Activated T-cell treated with anti-CD3 and anti-CD28 coated beads, Interleukin-2, amount 50 U/mL, for 1 hour (primary cell): ENCODE results near the gene TMEM151B.

ENCODE experiments used
- DNase-seq: peaks from one replicate; pipeline ENCODE4 v3.0.0-alpha.2; 2020

TMEM151B gene

DNA sequence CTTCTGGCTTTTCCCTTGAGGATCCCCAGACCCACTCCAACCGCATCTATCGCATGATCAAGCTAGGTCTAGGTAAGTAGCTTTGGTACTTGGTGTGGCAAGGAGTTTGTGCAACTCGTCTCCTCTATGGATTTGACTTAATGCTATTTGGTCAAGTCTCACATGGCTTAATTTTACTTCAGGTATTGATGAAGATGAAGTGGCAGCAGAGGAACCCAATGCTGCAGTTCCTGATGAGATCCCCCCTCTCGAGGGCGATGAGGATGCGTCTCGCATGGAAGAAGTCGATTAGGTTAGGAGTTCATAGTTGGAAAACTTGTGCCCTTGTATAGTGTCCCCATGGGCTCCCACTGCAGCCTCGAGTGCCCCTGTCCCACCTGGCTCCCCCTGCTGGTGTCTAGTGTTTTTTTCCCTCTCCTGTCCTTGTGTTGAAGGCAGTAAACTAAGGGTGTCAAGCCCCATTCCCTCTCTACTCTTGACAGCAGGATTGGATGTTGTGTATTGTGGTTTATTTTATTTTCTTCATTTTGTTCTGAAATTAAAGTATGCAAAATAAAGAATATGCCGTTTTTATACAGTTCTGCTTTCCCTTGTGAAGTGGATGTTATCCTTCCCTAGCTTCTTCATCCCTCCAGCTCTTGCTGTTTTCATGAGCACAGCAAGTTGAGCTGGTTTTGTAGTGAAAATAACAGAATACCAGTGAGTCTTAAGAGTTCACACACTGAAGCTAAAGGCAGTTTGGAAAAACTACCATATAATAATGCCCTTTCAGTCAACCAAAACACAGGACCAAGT lies 16.7 kb upstream of the TMEM151B start:
- peak; percentile 54 for DNase-seq

DNA sequence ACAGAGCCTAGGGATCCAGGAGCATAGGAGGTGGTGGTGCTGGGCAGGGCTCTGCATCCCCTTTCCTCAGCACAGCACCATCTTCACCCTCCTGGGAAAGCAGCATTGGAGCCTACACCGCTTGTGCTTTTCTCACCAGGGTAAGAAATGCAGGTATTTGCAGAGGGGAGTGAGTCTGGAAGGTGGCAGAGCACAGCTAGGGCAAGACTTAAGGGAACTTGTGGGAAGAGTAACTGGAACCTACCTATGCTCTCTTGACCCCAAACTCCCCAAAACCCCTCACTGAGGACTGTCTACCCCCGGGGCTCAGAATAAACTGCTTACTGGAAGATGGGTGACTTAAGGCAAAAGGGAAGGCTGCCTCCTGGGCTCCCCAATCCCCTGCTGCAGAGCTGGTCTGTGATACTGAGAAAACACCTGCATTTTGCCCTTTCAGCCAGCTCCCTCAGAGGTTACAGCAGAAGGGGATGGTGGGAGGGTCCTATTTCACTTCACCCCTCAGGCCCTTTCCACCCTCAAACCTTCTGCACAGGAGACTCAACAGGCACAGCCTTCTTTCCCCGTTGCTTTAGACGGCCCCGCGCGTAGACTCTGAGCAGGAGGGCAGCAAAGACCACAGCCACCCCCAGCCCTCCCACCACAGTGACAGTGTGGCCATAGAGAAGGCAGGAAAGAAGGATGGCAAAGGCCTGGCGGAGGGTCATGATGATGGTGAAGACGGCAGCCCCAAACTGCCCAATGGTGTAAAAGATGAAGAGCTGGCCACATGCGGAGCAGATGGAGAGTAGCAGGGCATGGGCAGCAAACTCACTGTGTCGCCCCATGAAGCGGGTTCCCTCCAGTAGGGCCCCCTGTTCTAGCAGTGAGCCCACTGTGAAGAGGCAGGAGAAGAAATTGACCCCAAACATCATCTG lies 15.8 kb upstream of the TMEM151B start:
- DNase-seq, result no peak

GRCh38 chr6:44255105-44255808 lies 15.0 kb upstream of the TMEM151B start:
- no peak for DNase-seq

GRCh38 chr6:44255871-44256774 lies 14.1 kb upstream of the TMEM151B start:
- no peak for DNase-seq

- no peak for DNase-seq
Observed at GRCh38 chr6:44256775-44257024, 13.6 kb upstream of the TMEM151B start.

- DNase-seq, result peak; percentile 76
Observed at GRCh38 chr6:44257025-44257752, 13.1 kb upstream of the TMEM151B start, which contains the start of gene SLC35B2. Gene SLC35B2 (minus strand): TSS chr6:44257528. CDS start chr6:44257410, 118 bp downstream.

- no peak for DNase-seq
Observed at GRCh38 chr6:44257753-44258324, 12.4 kb upstream of the TMEM151B start.

DNA sequence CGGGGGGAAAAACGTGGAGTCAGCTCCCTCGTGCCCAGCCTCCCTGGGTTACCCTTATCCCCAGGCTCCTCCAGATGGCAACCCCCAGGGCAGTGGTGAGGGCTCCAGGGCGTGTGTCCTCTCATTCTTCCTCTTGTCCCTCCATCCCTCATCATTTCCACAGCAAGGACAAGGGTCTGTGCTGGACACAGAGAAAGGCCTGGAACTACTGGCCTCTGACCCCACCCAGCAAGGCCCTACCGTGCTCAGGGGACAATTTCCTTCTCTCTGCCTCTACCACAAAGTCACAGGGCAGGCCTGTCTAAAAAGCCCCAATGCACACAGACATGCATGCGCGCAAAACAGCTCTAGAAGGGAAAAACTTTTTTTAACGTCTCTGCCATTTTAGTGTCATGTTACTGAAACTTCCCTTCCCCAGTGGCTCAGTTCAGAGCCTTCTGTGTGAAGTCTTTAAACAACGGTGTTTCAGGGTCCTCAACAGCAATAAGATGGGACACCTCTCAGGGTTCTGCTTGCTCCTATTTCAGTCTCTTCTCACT lies 11.9 kb upstream of the TMEM151B start:
- no peak for DNase-seq

DNA sequence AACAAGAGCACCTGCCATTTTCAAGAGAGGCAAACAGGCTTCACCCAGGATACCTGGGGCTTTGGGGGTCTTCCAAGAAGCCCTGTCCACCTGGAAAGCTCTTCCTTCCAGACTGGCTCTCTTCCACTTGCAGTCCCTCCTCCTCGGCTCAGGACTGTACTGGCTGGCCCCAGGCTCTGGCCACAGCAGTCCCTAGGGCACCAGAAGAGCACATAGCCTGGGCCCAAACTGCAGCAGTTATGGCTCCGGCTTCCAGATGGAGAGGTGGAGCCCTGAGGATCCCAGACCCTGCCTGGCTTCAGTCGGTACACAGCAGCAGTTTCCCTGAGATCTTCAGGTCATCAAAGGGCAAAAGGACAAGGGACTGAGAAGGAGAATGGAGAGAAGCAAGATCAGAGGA lies 11.3 kb upstream of the TMEM151B start:
- no peak for DNase-seq

DNA sequence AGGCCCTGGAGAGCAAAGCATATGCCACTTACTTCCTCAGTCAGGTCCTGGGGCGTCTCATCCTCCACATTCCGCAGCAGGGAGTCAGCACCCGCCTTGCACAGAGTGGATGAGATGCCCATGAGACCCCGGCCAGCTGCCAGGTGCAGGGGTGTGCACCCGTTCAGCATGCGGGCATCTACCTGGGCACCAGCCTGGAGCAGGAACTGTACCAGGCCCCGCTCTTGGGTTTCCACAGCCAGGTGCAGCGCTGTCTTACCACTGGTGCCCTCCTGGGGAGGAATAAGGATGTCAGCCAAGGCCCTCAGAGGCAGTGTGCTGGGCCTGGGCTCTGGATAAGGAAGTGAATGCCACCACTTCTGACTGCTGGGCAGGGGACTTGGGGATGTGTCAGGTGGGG lies 10.2 kb upstream of the TMEM151B start:
- DNase-seq, result no peak

DNA sequence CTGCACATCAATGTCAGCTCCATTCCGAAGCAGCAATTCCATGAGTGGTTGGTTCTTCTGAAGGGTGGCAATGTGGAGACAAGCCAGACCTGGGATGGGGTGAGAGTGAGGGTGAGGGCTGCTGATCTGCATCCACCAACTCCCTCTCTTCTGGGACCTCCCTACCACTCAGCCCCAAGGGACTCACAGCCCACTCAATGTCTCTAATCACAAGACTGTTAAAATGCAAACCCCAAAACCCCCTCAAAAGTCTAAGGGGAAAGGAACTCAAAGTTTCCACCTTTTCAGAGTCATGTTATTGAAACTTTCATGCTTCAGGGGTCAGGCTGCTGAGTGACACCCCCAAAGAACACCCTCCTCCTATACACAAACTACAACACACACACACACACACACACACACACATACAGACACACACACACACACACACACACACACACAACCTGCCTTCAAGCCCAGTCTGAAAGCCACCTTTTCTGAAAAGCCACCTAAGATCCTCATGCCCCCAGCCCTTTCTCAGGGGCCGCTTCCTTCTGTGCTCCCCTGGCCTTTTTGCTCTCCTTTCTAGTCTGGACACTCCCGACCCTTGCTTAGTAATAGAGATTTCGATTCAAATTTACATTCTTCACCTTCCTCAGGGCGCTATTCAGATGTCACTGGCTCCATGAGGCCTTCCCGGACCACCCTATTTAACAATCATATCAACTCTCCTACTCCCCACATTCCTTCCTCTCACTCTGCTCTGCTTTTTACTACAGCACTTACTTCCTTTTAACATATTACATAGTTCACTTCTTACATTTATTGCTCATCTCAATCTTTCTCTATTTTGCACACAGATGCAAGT lies 9.6 kb upstream of the TMEM151B start:
- no peak for DNase-seq

DNA sequence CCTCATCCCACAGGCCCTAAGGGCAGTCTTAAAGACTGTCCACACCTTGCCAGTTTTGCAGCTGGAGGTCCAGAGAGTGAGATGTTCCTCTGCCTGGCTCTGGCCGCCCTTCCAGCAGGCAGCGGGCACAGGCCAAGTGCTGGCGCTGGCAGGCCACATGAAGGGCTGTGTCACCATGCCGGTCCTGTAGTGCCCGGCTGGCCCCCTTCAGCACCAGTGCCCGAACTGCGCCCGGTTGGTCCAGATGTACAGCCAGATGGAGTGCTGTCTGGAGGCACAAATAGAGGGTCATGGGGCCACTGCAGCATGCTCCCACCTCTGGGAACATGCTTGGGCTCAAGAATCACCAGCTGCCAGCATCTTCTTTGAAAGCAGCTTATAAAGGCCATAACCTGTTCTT lies 8.7 kb upstream of the TMEM151B start:
- DNase-seq, result no peak

GRCh38 chr6:44262467-44263353 lies 7.5 kb upstream of the TMEM151B start:
- no peak for DNase-seq

DNA sequence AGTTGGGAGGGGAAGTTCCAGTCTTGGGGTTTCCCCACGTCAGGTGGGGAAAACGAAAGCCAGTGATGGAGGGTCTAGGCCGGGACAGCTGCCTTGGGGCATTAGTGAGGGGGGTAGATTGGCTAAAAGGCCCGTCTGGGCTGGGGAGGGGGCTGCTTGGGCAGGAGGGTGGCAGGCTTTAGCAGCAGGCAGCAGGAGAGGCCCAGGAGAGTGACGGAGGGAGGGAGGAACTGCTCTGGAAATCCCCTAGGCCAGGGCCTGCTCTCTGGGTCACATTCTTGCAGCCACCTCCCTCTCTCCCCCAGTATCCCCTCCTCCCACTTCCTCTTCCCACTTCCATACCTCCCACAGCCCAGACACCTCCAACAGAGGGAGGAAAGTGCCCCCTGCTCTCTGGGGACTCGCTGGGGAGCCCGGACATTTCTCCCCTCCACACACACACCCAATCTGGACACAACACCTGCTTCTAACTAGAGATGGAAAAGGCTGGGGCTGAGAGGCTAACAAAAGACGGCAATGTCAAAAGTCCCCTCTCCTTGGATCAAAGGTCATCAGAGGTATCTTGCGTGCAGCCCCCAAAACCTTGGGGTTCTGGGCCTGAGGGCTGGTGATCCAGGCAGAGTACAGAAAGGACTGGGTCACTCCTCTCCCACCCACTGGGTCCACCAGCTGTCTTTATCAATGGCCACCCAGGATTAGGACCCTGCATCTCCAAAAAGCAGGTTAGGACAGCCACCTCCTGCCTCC lies 6.7 kb upstream of the TMEM151B start:
- DNase-seq, result no peak

GRCh38 chr6:44264154-44265006 lies 5.9 kb upstream of the TMEM151B start:
- DNase-seq, result peak; percentile 49

GRCh38 chr6:44265007-44265721 lies 5.1 kb upstream of the TMEM151B start, which contains the start of gene NFKBIE:
Gene NFKBIE (minus strand): TSS chr6:44265551. CDS start chr6:44265346, 205 bp downstream.
- DNase-seq, result peak; percentile 99
